K562 (cell line): ENCODE results near the gene FAAH.

Experiments used
- BDP1 ChIP-seq: IDR thresholded peaks from 3 replicates; pipeline ENCODE4 v1.6.1; 2011; ENCODE audit not compliant: insufficient read length, insufficient read depth
- CREB1 ChIP-seq, 2 experiments: sonication (generic) in 1 of 2; formaldehyde crosslinking in 1 of 2; IDR thresholded peaks; 2 replicates each; pipeline versions ENCODE4 v1.6.1 to v1.8.0; 2012 to 2022; ENCODE audit warnings: inconsistent platforms in 1 of 2, mild to moderate bottlenecking in 1 of 2, missing genetic modification reagents in 1 of 2, moderate library complexity in 1 of 2
- HDAC2 ChIP-seq: fragments of 450-650 bp; IDR thresholded peaks from 2 replicates; pipeline ENCODE4 v1.6.1; 2016; ENCODE audit warnings: mild to moderate bottlenecking
- KDM1A ChIP-seq, 2 experiments: fragments of 450-650 bp; IDR thresholded peaks; 2 replicates each; pipeline ENCODE4 v1.6.1; 2016; ENCODE audit warnings: mild to moderate bottlenecking in 2 of 2
- MXI1 ChIP-seq: IDR thresholded peaks from 2 replicates; pipeline ENCODE4 v1.6.1; 2011; ENCODE audit warnings: low read depth, mild to moderate bottlenecking, improper control_type of control experiment, low read length
- NRF1 ChIP-seq, 2 experiments: fragments of 450-650 bp; IDR thresholded peaks in 1 of 2; conservative IDR thresholded peaks in 1 of 2; 2 replicates each; pipeline ENCODE4 v1.6.1; 2014; ENCODE audit warnings: mild to moderate bottlenecking in 2 of 2
- PATZ1 ChIP-seq: fragments of 250-450 bp; sonication (Bioruptor Pico); IDR thresholded peaks from 2 replicates; pipeline ENCODE4 v1.5.0; 2020; ENCODE audit warnings: mild to moderate bottlenecking, borderline replicate concordance
- POLR2G ChIP-seq: fragments of 200-400 bp; formaldehyde crosslinking; IDR thresholded peaks from 2 replicates; pipeline ENCODE4 v1.6.1; 2017; ENCODE audit warnings: low read depth, mild to moderate bottlenecking, antibody characterized with exemption, low read length, moderate library complexity
- SIN3A ChIP-seq, 2 experiments: fragments of 150-350 bp in 1 of 2; IDR thresholded peaks; 2 replicates each; pipeline ENCODE4 v1.6.1; 2011 to 2016; ENCODE audit warnings: borderline replicate concordance in 2 of 2, low read depth in 2 of 2, low read length in 2 of 2, mild to moderate bottlenecking in 2 of 2, moderate library complexity in 2 of 2; ENCODE audit not compliant: control insufficient read depth in 1 of 2
- ZNF740 ChIP-seq, 3 experiments: fragments of 200-800 bp in 1 of 3; sonication (Bioruptor generic) in 1 of 3; sonication (generic) in 1 of 3; formaldehyde crosslinking in 1 of 3; IDR thresholded peaks; 2 replicates each; pipeline versions ENCODE4 v1.6.1 to v1.8.0; 2016 to 2022; ENCODE audit warnings: mild to moderate bottlenecking in 2 of 3, missing compliant biosample characterization in 2 of 3, missing genetic modification characterization in 2 of 3, missing genetic modification reagents in 1 of 3
- TF ChIP-seq, protein P1 (sequence below): sonication (generic); formaldehyde crosslinking; IDR thresholded peaks from 2 replicates; pipeline ENCODE4 v1.4.0; 2020; ENCODE audit warnings: mild to moderate bottlenecking, missing genetic modification reagents
- TF ChIP-seq, protein P2 (sequence below): fragments of 250-450 bp; sonication (Bioruptor Pico); IDR thresholded peaks from 2 replicates; pipeline ENCODE4 v1.5.0; 2022; ENCODE audit warnings: mild to moderate bottlenecking
- TF ChIP-seq, protein P3 (sequence below), 3 experiments: IDR thresholded peaks in 2 of 3; conservative IDR thresholded peaks in 1 of 3; 2 replicates each; pipeline ENCODE4 v1.5.1; 2011 to 2012; ENCODE audit warnings: low read length in 3 of 3, mild to moderate bottlenecking in 3 of 3, control low read depth in 2 of 3, improper control_type of control experiment in 1 of 3, inconsistent platforms in 1 of 3, low read depth in 1 of 3, mixed read lengths in 1 of 3, moderate library complexity in 1 of 3; ENCODE audit not compliant: insufficient read depth in 2 of 3
- TF ChIP-seq, protein P4 (sequence below): IDR thresholded peaks from 2 replicates; pipeline ENCODE4 v1.6.1; 2016; ENCODE audit warnings: missing genetic modification characterization, missing compliant biosample characterization

DNA sequence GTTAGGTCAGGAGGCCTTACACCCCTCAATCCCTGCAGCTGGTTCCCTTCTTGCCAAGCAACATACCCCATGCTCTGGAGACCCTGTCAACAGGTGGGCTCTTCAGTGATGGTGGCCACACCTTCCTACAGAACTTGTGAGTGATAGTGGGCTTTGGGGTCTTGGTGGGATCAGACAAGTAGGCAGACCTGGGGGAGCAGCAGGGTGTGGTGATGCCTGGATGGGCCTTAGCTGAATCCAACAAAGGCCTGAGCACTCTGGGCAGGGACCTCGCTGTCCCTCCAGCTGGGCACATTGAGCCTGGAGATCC is 14.9 kb downstream of the FAAH start:
- TF ChIP-seq, protein P1, sequence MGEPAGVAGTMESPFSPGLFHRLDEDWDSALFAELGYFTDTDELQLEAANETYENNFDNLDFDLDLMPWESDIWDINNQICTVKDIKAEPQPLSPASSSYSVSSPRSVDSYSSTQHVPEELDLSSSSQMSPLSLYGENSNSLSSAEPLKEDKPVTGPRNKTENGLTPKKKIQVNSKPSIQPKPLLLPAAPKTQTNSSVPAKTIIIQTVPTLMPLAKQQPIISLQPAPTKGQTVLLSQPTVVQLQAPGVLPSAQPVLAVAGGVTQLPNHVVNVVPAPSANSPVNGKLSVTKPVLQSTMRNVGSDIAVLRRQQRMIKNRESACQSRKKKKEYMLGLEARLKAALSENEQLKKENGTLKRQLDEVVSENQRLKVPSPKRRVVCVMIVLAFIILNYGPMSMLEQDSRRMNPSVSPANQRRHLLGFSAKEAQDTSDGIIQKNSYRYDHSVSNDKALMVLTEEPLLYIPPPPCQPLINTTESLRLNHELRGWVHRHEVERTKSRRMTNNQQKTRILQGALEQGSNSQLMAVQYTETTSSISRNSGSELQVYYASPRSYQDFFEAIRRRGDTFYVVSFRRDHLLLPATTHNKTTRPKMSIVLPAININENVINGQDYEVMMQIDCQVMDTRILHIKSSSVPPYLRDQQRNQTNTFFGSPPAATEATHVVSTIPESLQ = no peak
- TF ChIP-seq PATZ1 (CRISPR knock-in tag) (no peak), MXI1 (no peak), CREB1 (IDR thresholded peaks at IDR 0.05) (no peak), CREB1 (CRISPR knock-in tag; IDR thresholded peaks at IDR 0.05) (no peak), BDP1 (no peak), HDAC2 (no peak), SIN3A (IDR thresholded peaks at IDR 0.05; ENCODE audit: borderline replicate concordance in 2 of 2, control insufficient read depth in 1 of 2, low read depth in 2 of 2, low read length in 2 of 2) (no peak), KDM1A (IDR thresholded peaks at IDR 0.05) (no peak), NRF1 (conservative IDR thresholded peaks at IDR 0.05 in 1 of 2, IDR thresholded peaks at IDR 0.05 in 1 of 2) (no peak), ZNF740 (CRISPR knock-in tag; IDR thresholded peaks at IDR 0.05) (no peak), ZNF740 (tag; IDR thresholded peaks at IDR 0.05) (no peak), POLR2G (no peak)
- TF ChIP-seq, protein P2, sequence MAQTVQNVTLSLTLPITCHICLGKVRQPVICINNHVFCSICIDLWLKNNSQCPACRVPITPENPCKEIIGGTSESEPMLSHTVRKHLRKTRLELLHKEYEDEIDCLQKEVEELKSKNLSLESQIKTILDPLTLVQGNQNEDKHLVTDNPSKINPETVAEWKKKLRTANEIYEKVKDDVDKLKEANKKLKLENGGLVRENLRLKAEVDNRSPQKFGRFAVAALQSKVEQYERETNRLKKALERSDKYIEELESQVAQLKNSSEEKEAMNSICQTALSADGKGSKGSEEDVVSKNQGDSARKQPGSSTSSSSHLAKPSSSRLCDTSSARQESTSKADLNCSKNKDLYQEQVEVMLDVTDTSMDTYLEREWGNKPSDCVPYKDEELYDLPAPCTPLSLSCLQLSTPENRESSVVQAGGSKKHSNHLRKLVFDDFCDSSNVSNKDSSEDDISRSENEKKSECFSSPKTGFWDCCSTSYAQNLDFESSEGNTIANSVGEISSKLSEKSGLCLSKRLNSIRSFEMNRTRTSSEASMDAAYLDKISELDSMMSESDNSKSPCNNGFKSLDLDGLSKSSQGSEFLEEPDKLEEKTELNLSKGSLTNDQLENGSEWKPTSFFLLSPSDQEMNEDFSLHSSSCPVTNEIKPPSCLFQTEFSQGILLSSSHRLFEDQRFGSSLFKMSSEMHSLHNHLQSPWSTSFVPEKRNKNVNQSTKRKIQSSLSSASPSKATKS (CRISPR knock-in tag) = no peak
- TF ChIP-seq, protein P3, sequence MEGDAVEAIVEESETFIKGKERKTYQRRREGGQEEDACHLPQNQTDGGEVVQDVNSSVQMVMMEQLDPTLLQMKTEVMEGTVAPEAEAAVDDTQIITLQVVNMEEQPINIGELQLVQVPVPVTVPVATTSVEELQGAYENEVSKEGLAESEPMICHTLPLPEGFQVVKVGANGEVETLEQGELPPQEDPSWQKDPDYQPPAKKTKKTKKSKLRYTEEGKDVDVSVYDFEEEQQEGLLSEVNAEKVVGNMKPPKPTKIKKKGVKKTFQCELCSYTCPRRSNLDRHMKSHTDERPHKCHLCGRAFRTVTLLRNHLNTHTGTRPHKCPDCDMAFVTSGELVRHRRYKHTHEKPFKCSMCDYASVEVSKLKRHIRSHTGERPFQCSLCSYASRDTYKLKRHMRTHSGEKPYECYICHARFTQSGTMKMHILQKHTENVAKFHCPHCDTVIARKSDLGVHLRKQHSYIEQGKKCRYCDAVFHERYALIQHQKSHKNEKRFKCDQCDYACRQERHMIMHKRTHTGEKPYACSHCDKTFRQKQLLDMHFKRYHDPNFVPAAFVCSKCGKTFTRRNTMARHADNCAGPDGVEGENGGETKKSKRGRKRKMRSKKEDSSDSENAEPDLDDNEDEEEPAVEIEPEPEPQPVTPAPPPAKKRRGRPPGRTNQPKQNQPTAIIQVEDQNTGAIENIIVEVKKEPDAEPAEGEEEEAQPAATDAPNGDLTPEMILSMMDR (IDR thresholded peaks at IDR 0.05 in 2 of 3, conservative IDR thresholded peaks at IDR 0.05 in 1 of 3; ENCODE audit: insufficient read depth in 2 of 3, low read depth in 1 of 3, low read length in 3 of 3) = no peak
- TF ChIP-seq, protein P4, sequence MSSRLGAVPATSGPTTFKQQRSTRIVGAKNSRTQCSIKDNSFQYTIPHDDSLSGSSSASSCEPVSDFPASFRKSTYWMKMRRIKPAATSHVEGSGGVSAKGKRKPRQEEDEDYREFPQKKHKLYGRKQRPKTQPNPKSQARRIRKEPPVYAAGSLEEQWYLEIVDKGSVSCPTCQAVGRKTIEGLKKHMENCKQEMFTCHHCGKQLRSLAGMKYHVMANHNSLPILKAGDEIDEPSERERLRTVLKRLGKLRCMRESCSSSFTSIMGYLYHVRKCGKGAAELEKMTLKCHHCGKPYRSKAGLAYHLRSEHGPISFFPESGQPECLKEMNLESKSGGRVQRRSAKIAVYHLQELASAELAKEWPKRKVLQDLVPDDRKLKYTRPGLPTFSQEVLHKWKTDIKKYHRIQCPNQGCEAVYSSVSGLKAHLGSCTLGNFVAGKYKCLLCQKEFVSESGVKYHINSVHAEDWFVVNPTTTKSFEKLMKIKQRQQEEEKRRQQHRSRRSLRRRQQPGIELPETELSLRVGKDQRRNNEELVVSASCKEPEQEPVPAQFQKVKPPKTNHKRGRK (tag) = no peak
